HL-60 (cell line): ENCODE data around the gene FAM184B.

Experiments used
- POLR2AphosphoS5 ChIP-seq: IDR thresholded peaks from 2 replicates; pipeline ENCODE4 v1.6.1; 2012; ENCODE audit warnings: low read depth
- SPI1 ChIP-seq: IDR thresholded peaks from 2 replicates; pipeline ENCODE4 v1.6.1; 2012; ENCODE audit warnings: low read depth, mild to moderate bottlenecking, borderline replicate concordance
- TF ChIP-seq, protein P1 (sequence below): IDR thresholded peaks from one replicate; pipeline ENCODE4 v1.5.1; 2011; ENCODE audit warnings: low read length, control low read depth, inconsistent platforms; ENCODE audit not compliant: insufficient read depth

DNA sequence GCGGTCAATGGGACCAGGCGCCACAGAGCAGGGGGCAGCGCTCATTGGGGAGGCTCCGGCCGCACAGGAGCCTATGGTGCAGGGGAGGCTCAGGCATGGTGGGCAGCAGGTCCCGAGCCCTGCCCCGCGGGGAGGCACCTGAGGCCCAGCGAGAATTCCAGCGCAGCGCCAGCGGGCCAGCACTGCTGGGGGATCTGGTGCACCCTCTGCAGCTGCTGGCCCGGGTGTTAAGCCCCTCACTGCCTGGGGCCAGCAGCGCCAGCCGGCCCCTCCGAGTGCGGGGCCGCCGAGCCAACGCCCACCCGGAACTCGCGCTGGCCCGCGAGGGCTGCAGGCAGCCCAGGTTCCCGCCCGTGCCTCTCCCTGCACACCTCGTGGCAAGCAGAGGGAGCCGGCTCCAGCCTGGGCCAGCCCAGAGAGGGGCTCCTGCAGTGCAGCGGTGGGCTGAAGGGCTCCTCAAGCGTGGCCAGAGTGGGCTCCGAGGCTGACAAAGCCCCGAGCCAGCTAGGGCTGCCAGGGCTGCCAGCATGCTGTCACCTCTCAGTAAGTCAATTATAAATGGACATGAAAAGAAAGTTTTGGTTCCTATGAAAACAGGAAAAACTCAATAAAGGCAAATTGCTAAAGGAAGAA is 14.5 kb downstream of the FAM184B start:
- TF ChIP-seq POLR2AphosphoS5 (no peak), SPI1 (no peak)
- TF ChIP-seq, protein P1, sequence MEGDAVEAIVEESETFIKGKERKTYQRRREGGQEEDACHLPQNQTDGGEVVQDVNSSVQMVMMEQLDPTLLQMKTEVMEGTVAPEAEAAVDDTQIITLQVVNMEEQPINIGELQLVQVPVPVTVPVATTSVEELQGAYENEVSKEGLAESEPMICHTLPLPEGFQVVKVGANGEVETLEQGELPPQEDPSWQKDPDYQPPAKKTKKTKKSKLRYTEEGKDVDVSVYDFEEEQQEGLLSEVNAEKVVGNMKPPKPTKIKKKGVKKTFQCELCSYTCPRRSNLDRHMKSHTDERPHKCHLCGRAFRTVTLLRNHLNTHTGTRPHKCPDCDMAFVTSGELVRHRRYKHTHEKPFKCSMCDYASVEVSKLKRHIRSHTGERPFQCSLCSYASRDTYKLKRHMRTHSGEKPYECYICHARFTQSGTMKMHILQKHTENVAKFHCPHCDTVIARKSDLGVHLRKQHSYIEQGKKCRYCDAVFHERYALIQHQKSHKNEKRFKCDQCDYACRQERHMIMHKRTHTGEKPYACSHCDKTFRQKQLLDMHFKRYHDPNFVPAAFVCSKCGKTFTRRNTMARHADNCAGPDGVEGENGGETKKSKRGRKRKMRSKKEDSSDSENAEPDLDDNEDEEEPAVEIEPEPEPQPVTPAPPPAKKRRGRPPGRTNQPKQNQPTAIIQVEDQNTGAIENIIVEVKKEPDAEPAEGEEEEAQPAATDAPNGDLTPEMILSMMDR = no peak
